Right lobe of liver (tissue), 6 donors: Measurements from ENCODE around the gene LTBP1. TPM values are rescaled to one million over a fixed set of nuclear protein-coding genes. Genes with fewer than 3 reads are reported as not detected.

Source experiments
- ATAC-seq, 4 donors: fragments of 200-7000 bp; cut with Tn5 transposase; one replicate each; pipeline ENCODE4 v1.9.1; 2020; ENCODE audit warnings: mild to moderate bottlenecking in 4 of 4, moderate library complexity in 4 of 4
- DNase-seq, 3 donors: peaks; one replicate each; pipeline ENCODE4 v3.0.0-alpha.2; 2020
- H3K27ac ChIP-seq, 3 donors: fragments of 200-600 bp; one replicate each; pipeline ENCODE4 v1.8.0; 2022
- H3K27me3 ChIP-seq, 2 donors: fragments of 200-600 bp; one replicate each; pipeline ENCODE4 v1.8.0; 2022
- H3K36me3 ChIP-seq, 4 donors: fragments of 200-600 bp; sonication (generic) in 1 of 4; one replicate each; pipeline versions ENCODE4 v1.5.1 to v1.8.0; 2017 to 2022; ENCODE audit warnings: control low read depth in 1 of 4
- H3K4me1 ChIP-seq, 4 donors: fragments of 200-600 bp; sonication (generic) in 1 of 4; one replicate each; pipeline versions ENCODE4 v1.5.1 to v1.8.0; 2017 to 2022; ENCODE audit warnings: control low read depth in 1 of 4
- H3K4me3 ChIP-seq, 3 donors: fragments of 200-600 bp; one replicate each; pipeline ENCODE4 v1.8.0; 2022
- H3K9me3 ChIP-seq, 4 donors: fragments of 200-600 bp; sonication (generic) in 1 of 4; one replicate each; pipeline versions ENCODE4 v1.5.1 to v1.8.0; 2017 to 2022; ENCODE audit warnings: control low read depth in 1 of 4
- POLR2A ChIP-seq: fragments of 450-650 bp; IDR thresholded peaks from one replicate; pipeline ENCODE4 v1.6.1; 2017; ENCODE audit warnings: antibody characterized with exemption, mild to moderate bottlenecking
- WGBS: methylation state at CpG from one replicate; pipeline ENCODE4 v1.1.6; 2018; ENCODE audit warnings: low coverage, low lambda C conversion rate; ENCODE audit not compliant: insufficient coverage; ENCODE audit errors: missing lambda C conversion rate; 5-methylcytosine and 5-hydroxymethylcytosine counted together
- intact Hi-C, 2 donors: fragments of 100-400 bp; cut with DNase I; formaldehyde crosslinking; loops; one replicate each; pipeline versions ENCODE4 v1.11.2 to v1.14.1; 2022
- total RNA-seq, 6 experiments: library from RNA; depleted of rRNA in 2 of 6; stranded (reverse); fragments of >200 nt in 2 of 6; fragmentation: NEBNext Ultra II Directional in 3 of 6; extraction: Animal tissue kit (Norgen Biotek cat#: 25700) in 3 of 6; gene quantifications; one replicate each; pipeline versions ENCODE4 v1.1.0 to v1.2.4, GENCODE V29; 2016 to 2023
- TF ChIP-seq, protein P1 (sequence below), 4 donors: fragments of 200-600 bp in 3 of 4; fragments of 450-650 bp in 1 of 4; IDR thresholded peaks; one replicate each; pipeline versions ENCODE4 v1.5.1 to v1.8.0; 2016 to 2022; ENCODE audit warnings: antibody characterized with exemption in 4 of 4, mild to moderate bottlenecking in 2 of 4
- donor health status: DM: no; HTN: yes; CAD: no.
- donor health status: DM: no; HTN: no; CAD: no.
- donor health status: DM: no; HTN: no; CAD: no.
- donor health status: DM: no; HTN: yes; CAD: no.
- donor health status: DM: no; HTN: yes; CAD: no.

The LTBP1 gene
- total RNA-seq, 6 experiments from 2014 or later, result 5.4 to 14.2 (median 9.1) TPM

DNA sequence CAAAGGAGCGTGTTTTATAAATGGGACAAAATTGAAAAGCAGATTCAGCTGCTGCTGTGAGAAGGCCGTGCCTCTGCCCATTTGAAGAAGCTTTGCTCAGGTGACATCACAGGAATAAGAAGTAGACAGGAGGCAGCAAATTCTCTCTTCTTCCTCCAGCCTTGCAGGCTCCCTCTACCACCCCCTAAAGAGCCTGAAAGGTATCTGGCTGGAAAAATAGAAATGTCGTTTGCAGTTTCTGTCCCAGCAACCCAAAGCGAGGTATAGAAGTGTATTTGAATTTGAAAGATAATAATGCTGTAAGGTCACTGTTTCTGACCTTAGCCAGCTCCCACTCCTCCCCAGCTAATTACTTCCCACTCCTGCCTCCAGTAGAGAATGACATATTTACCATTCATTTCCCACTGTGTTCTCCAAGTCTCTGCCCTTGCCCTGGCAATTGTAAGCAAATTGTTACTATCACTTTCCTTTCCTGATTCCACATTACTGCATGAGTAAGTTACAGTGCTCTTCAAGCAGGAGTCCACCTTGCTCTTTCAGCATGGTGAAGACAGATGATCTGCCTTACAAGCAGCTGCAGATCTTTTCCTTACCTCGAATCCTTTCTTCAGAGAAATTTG lies 472.9 kb downstream of the LTBP1 start:
- no peaks in the 10 kb centered on the region for H3K4me1 ChIP-seq
- H3K4me3 ChIP-seq, result no peak overlapping the region
- no peaks in the 10 kb centered on the region for H3K9me3 ChIP-seq
- H3K27me3 ChIP-seq, result no peaks in the 10 kb centered on the region
- 60% methylated on average over 4 of the region's 5 CpGs for WGBS
- no peaks in the 10 kb centered on the region for H3K36me3 ChIP-seq
- TF ChIP-seq, protein P1, sequence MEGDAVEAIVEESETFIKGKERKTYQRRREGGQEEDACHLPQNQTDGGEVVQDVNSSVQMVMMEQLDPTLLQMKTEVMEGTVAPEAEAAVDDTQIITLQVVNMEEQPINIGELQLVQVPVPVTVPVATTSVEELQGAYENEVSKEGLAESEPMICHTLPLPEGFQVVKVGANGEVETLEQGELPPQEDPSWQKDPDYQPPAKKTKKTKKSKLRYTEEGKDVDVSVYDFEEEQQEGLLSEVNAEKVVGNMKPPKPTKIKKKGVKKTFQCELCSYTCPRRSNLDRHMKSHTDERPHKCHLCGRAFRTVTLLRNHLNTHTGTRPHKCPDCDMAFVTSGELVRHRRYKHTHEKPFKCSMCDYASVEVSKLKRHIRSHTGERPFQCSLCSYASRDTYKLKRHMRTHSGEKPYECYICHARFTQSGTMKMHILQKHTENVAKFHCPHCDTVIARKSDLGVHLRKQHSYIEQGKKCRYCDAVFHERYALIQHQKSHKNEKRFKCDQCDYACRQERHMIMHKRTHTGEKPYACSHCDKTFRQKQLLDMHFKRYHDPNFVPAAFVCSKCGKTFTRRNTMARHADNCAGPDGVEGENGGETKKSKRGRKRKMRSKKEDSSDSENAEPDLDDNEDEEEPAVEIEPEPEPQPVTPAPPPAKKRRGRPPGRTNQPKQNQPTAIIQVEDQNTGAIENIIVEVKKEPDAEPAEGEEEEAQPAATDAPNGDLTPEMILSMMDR (IDR thresholded peaks at IDR 0.05), result no peak
- TF ChIP-seq POLR2A, result no peak
- no peak for DNase-seq
- no peak overlapping the region for H3K27ac ChIP-seq
- intact Hi-C loops, result loop anchor here (10.0 kb wide), 1 partner anchor 165 kb away; no protein-coding TSS in a partner anchor
- ATAC-seq, result peak in 1 of 4 donors; percentile 36

GRCh38 chr2:33420726-33421125 lies 474.0 kb downstream of the LTBP1 start:
- intact Hi-C loops, result no loop called here
- DNase-seq (no peak), ATAC-seq (no peak)
- no peak for TF ChIP-seq POLR2A
- TF ChIP-seq, protein P1 (IDR thresholded peaks at IDR 0.05), result no peak
- Histone ChIP-seq H3K27ac (no peak overlapping the region), H3K9me3 (no peaks in the 10 kb centered on the region), H3K36me3 (no peaks in the 10 kb centered on the region), H3K4me3 (no peak overlapping the region), H3K27me3 (no peaks in the 10 kb centered on the region), H3K4me1 (no peaks in the 10 kb centered on the region)
- WGBS, result 83% methylated on average over 2 of the region's 4 CpGs

DNA sequence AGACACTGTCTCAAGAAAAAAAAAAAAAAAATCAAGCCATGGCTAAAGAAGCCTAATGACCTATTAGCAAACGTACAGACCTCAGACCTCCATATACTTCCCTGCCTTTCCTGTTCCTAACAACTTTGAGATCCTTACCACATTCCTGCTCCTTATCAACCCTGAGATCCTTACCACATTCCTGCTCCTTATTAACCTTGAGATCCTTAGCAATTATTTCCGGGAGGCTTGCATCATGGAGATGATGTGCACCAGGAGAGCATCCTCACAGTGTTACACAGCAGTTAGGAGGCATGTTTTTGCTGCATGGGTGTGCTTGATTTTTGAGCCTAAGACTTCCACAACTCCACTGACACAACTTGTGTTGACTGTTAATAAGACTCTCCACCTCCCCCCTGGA lies 475.1 kb downstream of the LTBP1 start:
- ATAC-seq (no peak), DNase-seq (no peak)
- TF ChIP-seq POLR2A, result no peak
- TF ChIP-seq, protein P1 (IDR thresholded peaks at IDR 0.05), result no peak
- Histone ChIP-seq H3K27ac (no peak overlapping the region), H3K4me3 (no peak overlapping the region), H3K36me3 (no peaks in the 10 kb centered on the region), H3K9me3 (no peaks in the 10 kb centered on the region), H3K4me1 (no peaks in the 10 kb centered on the region), H3K27me3 (no peaks in the 10 kb centered on the region)
- intact Hi-C loops, result no loop called here
- WGBS, result 61% methylated on average over 2 of the region's 2 CpGs

DNA sequence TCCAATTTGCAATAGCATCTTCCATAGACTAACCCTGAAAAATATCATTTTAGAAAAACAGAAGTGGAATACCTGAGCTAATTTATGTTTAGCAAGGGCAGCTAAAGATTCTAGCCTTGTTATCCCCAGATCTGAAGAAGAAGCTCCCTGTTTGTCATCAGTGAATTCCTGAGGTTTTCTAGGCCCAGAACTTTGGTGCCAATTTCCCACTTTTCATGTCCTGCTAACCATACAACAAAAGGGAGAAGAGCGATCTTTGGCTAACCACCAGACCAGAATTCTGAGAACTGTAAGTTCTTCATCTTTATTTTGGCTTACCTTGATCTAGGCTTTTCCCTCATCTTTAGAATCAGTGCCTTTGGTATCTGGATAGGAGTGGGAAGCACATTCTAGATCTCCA lies 478.4 kb downstream of the LTBP1 start:
- H3K27ac ChIP-seq, result no peak overlapping the region
- intact Hi-C loops, result no loop called here
- H3K36me3 ChIP-seq, result no peaks in the 10 kb centered on the region
- ATAC-seq, result no peak
- DNase-seq, result no peak
- no peak overlapping the region for H3K4me3 ChIP-seq
- H3K4me1 ChIP-seq, result no peaks in the 10 kb centered on the region
- TF ChIP-seq POLR2A, result no peak
- WGBS, result 75% methylated on average over 1 of the region's 1 CpG
- H3K27me3 ChIP-seq, result no peaks in the 10 kb centered on the region
- H3K9me3 ChIP-seq, result no peaks in the 10 kb centered on the region

DNA sequence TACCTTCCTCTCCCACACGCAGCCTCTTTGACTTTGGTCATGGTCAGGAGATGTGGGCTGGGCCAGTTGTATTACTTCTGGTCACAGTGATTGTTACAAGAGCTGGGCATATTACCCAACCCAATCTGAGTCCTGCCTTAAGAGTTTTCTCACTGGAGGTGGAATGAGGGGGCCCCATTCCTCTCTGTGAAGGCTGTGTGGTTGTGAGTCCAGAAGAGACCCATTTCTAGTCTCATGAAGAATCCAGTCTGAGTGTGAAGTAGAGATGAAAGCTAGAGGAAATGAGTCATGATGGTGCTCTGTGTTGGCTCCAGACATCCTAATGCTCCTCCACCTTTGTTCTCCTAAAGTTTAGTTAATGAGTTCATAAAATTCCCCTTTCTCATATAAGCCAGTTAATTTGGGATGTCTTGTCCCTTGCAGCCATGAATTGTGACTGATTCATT lies 478.9 kb downstream of the LTBP1 start:
- peak in 1 of 4 donors; percentile 25 for ATAC-seq

More for the DNA sequence above, 478.9 kb downstream of the LTBP1 start:
- no peak for DNase-seq
- Histone ChIP-seq H3K36me3 (no peaks in the 10 kb centered on the region), H3K9me3 (no peaks in the 10 kb centered on the region), H3K4me3 (no peak overlapping the region), H3K27me3 (no peaks in the 10 kb centered on the region), H3K27ac (no peak overlapping the region), H3K4me1 (no peaks in the 10 kb centered on the region)
- TF ChIP-seq, protein P1 (IDR thresholded peaks at IDR 0.05), result no peak
- TF ChIP-seq POLR2A, result no peak
- intact Hi-C loops, result no loop called here
- 100% methylated on average over 1 of the region's 1 CpG for WGBS
